Activated T-cell treated with anti-CD3 and anti-CD28 coated beads, Interleukin-2, amount 50 U/mL, for 24 hours (primary cell): ENCODE results near the gene GNG13.

Source experiments
- DNase-seq: peaks from one replicate; pipeline ENCODE4 v3.0.0-alpha.2; 2020
- H3K27ac Mint-ChIP-seq: 2 replicates; pipeline ENCODE4 v1.8.0; 2020; ENCODE audit warnings: mild to moderate bottlenecking, mixed read lengths
- H3K27me3 Mint-ChIP-seq: 2 replicates; pipeline ENCODE4 v1.8.0; 2020; ENCODE audit warnings: mixed read lengths
- H3K36me3 Mint-ChIP-seq: 2 replicates; pipeline ENCODE4 v1.8.0; 2020; ENCODE audit warnings: low read depth, mixed read lengths
- H3K4me1 Mint-ChIP-seq: 2 replicates; pipeline ENCODE4 v1.8.0; 2020; ENCODE audit warnings: low read depth, mixed read lengths
- H3K4me3 Mint-ChIP-seq: 2 replicates; pipeline ENCODE4 v1.8.0; 2020; ENCODE audit warnings: mild to moderate bottlenecking, moderate library complexity, mixed read lengths
- H3K9me3 Mint-ChIP-seq: 2 replicates; pipeline ENCODE4 v1.8.0; 2020; ENCODE audit warnings: mixed read lengths

Gene GNG13

GRCh38 chr16:799948-800833 is at the start of gene GNG13:
Gene GNG13 (minus strand): TSS chr16:800734. CDS start chr16:799077, 1,657 bp downstream.
- Mint-ChIP-seq H3K9me3 (no peaks in the 10 kb centered on the region), H3K4me1 (no peaks in the 10 kb centered on the region), H3K36me3 (peaks cover 32% of the 10 kb centered on the region), H3K27me3 (peaks cover 14% of the 10 kb centered on the region), H3K27ac (no peak within 1 kb of the TSS), H3K4me3 (no peak within 1 kb of the TSS)
- DNase-seq: no peak

DNA sequence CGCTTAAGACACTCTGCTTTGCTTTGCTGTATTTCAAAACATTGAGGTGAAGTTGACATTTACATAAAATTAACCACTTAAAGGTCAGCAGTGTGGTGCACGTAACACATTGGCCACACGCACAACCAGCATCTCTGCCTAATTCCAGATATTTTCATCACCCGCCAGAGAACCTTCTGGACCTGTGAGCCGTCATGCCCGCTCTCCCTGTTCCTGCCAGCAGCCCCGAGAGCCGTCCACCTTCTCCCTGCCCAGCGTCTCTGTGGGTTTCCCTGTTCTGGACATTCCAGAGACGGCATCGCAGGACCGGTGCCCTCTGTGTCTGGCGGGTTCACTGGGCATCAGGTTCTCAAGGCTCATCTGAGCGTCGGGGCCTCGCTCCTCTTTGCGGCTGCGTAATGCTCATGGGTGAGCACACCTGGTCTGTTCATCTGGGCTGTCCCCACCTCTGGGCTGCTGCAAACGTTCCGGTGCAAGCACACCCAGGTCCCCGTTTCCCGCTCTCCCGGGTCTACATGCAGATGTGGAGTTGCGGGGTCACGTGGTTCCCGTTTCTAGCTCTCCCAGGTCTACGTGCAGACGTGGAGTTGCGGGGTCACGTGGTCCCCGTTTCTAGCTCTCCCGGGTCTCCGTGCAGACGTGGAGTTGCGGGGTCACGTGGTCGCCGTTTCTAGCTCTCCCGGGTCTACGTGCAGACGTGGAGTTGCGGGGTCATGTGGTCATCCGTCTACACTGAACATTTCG is 48.1 kb upstream of the GNG13 start:
- Mint-ChIP-seq H3K4me1 (no peaks in the 10 kb centered on the region), H3K9me3 (peaks cover 6% of the 10 kb centered on the region), H3K27me3 (no peaks in the 10 kb centered on the region), H3K4me3 (no peak overlapping the region), H3K27ac (no peak overlapping the region), H3K36me3 (no peaks in the 10 kb centered on the region)
- DNase-seq: no peak

GRCh38 chr16:847681-848445 is 47.3 kb upstream of the GNG13 start:
- Mint-ChIP-seq H3K4me1 (no peaks in the 10 kb centered on the region), H3K27ac (no peak overlapping the region), H3K36me3 (no peaks in the 10 kb centered on the region), H3K27me3 (no peaks in the 10 kb centered on the region), H3K4me3 (no peak overlapping the region), H3K9me3 (peaks cover 6% of the 10 kb centered on the region)
- no peak for DNase-seq

GRCh38 chr16:847151-847550 is 46.6 kb upstream of the GNG13 start:
- H3K4me3 Mint-ChIP-seq: no peak overlapping the region
- H3K36me3 Mint-ChIP-seq: no peaks in the 10 kb centered on the region
- H3K4me1 Mint-ChIP-seq: no peaks in the 10 kb centered on the region
- H3K9me3 Mint-ChIP-seq: peaks cover 6% of the 10 kb centered on the region
- H3K27ac Mint-ChIP-seq: no peak overlapping the region
- H3K27me3 Mint-ChIP-seq: no peaks in the 10 kb centered on the region
- DNase-seq: no peak

DNA sequence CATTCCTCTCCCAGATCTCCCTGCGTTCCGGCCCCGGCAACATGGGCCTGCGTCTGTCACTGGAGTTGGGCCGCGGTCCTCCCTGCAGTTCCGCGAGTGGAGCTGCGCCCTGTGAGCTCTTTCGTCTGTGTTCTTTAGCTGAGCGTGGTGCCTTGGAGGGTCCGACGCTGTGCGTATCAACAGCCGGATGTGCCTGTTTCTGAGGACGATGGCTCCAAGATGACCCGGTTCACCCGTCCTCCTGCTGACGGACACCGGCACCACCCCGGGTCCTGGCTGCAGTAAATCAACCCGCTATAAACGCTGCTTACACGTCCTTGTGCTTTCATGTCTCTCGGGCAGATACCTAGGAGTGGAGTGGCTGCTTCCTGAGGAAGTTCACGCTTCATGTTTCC is 44.8 kb upstream of the GNG13 start:
- Mint-ChIP-seq H3K9me3 (peaks cover 1% of the 10 kb centered on the region), H3K4me3 (no peak overlapping the region), H3K36me3 (no peaks in the 10 kb centered on the region), H3K27ac (no peak overlapping the region), H3K4me1 (no peaks in the 10 kb centered on the region), H3K27me3 (no peaks in the 10 kb centered on the region)
- no peak for DNase-seq

GRCh38 chr16:844638-845350 is 44.3 kb upstream of the GNG13 start:
- no peaks in the 10 kb centered on the region for H3K27me3 Mint-ChIP-seq
- H3K4me3 Mint-ChIP-seq: no peak overlapping the region
- no peak overlapping the region for H3K27ac Mint-ChIP-seq
- DNase-seq: no peak
- no peaks in the 10 kb centered on the region for H3K36me3 Mint-ChIP-seq
- no peaks in the 10 kb centered on the region for H3K9me3 Mint-ChIP-seq
- H3K4me1 Mint-ChIP-seq: no peaks in the 10 kb centered on the region

DNA sequence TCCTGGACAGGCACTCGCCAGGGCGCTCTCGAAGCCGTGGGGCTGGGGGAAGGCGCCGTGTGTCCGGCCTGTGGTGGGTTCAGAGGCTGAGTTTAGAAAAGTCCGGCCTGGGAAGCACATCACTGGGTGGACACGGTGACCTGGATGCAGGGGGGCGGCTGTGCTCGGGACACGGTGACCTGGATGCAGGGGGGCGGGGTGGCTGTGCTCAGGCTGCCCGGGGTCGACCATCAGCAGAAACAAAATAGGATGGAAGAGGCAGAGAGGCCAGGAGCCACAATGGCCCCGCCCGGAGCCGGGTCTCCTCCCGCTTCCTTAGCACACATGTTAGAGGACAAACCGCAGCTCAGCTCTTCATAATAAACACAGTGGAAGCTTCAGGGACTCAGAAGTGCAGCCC is 43.2 kb upstream of the GNG13 start:
- Mint-ChIP-seq H3K36me3 (no peaks in the 10 kb centered on the region), H3K9me3 (no peaks in the 10 kb centered on the region), H3K27me3 (no peaks in the 10 kb centered on the region), H3K4me1 (no peaks in the 10 kb centered on the region), H3K4me3 (no peak overlapping the region), H3K27ac (no peak overlapping the region)
- no peak for DNase-seq

DNA sequence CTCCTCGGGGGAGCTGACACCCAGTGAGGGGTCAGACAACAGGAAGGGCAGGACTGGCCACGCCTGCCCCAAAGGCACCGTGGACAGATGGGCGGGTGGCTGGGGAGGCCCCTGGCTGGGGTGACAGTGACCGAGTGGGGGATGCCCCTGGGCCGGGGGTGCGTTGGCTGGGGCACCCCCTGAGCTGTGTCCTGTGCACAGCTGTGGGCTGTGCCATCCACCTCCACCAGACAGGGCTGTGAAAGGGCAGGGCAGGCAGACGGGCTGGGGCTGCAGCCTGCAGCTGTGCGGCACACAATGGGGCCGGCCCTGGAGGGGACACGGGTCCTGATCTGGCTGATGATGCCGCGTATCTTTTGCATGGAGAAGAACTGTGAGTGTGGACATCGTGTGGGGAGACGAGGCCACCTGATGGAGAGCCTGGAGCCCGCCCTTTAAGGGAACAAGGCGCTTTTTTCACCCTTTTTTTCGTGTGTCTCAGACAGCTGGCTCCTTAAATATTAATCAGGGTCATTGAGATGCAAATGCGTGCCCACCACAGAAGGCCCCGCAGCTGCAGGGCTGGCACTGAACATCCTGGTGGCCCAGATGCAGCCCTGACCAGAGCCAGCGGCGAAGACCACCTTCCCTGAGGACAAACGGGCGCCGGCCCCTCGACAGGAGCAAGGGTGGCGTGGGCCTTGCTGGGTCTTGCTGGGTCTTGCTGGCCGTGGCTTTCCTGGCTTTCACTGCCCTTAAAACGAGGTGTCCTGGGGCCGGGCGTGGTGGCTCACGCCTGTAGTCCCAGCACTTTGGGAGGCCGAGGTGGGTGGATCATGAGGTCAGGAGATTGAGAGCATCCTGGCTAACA is 42.4 kb upstream of the GNG13 start:
- H3K27me3 Mint-ChIP-seq: no peaks in the 10 kb centered on the region
- H3K27ac Mint-ChIP-seq: no peak overlapping the region
- no peaks in the 10 kb centered on the region for H3K9me3 Mint-ChIP-seq
- H3K36me3 Mint-ChIP-seq: no peaks in the 10 kb centered on the region
- no peaks in the 10 kb centered on the region for H3K4me1 Mint-ChIP-seq
- no peak for DNase-seq
- H3K4me3 Mint-ChIP-seq: no peak overlapping the region

DNA sequence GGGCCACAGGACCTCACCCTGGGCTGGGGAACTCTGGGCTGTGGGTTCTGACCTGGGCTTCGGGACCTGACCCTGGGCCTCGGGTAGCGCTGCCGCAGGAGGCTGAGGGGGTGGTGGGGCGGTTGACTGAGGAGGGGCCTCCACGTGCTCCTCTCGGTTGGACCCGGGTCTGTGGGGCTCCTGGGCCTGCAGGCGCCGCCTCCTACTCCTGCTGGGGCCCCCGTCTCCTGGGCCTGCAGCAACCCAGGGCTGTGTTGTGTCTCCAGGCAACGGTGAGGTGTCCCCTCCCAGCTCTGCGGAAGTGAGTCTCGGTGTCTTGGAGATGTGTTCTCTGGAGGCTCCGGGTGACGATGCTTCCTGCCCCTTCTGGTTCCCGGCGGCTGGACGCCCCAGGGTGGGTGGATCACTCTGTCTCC is 41.5 kb upstream of the GNG13 start:
- Mint-ChIP-seq H3K27me3 (no peaks in the 10 kb centered on the region), H3K27ac (no peak overlapping the region), H3K4me3 (no peak overlapping the region), H3K4me1 (no peaks in the 10 kb centered on the region), H3K36me3 (no peaks in the 10 kb centered on the region), H3K9me3 (peaks cover under 1% of the 10 kb centered on the region)
- DNase-seq: no peak

DNA sequence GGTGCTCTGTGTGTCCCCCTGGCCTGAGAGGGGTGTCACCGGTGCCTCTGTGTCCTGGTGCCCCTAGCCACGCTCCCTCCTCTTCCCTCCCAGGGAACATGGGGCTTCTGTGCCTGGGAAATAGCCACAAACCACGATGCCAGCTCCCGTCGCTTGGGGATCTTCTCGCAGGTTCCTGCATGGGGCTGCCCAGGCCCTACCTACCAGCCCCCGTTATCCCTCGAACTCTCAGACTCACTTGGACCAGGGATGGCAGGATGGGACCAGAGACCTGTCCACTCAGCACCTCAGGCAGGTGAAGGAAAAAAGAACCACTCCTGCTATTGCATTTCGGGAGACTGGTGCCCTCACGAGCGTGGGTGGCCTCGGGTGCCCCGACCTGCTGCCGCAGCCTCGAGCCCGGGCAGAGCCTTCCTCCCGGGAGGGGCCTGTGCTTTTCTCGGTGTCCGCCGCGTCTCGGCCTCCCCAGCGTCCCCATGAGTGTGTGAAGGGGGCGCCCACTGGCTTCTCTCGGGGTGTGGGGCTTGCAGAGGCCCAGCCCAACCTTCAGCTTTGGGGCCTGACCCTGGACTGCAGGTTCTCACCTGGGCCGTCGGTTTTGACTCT is 41.0 kb upstream of the GNG13 start:
- H3K4me1 Mint-ChIP-seq: no peaks in the 10 kb centered on the region
- H3K36me3 Mint-ChIP-seq: no peaks in the 10 kb centered on the region
- peaks cover 3% of the 10 kb centered on the region for H3K9me3 Mint-ChIP-seq
- no peaks in the 10 kb centered on the region for H3K27me3 Mint-ChIP-seq
- H3K4me3 Mint-ChIP-seq: no peak overlapping the region
- no peak for DNase-seq
- H3K27ac Mint-ChIP-seq: no peak overlapping the region

- DNase-seq: no peak
- no peak overlapping the region for H3K27ac Mint-ChIP-seq
- H3K36me3 Mint-ChIP-seq: no peaks in the 10 kb centered on the region
- no peak overlapping the region for H3K4me3 Mint-ChIP-seq
- peaks cover 8% of the 10 kb centered on the region for H3K9me3 Mint-ChIP-seq
- no peaks in the 10 kb centered on the region for H3K27me3 Mint-ChIP-seq
- H3K4me1 Mint-ChIP-seq: no peaks in the 10 kb centered on the region
Observed at GRCh38 chr16:840561-841454, 40.3 kb upstream of the GNG13 start.

DNA sequence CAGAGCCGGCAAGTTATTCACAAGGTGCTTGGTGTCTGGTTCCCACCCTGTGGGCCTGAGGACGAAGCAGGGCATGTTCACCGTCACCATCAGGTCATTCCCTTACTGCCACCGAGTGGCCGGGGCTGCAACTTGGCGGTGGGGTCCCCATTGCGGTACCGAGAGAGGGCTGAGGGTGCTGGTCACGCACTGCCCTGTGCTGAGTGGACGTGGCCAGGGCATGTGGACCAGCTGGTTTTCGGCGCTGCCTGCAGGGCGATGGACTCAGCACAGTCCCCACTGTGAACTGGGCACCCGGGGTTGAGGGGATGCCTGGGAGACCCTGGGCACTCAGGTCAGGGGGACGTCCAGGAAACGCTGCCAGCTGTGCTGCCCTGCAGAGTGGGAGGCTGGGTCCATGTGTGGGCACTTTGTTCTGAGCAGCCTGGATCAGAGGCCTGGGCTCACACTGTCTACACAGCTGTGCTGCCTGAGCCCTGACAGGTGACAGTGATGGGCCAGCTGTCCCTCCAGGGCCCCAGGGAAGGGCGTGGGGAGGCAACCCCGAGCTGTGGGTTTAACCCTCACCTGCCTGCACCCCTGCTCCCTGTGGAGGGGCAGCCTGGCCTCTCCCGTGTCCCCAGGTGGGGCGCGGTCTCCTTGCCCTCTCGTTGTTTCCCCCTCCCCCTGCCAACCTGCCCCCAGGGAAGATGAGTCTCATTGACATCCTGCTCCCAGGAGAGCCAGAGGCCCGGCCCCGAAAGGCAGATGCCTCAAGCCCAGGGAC is 39.3 kb upstream of the GNG13 start:
- Mint-ChIP-seq H3K36me3 (no peaks in the 10 kb centered on the region), H3K4me1 (no peaks in the 10 kb centered on the region), H3K27ac (no peak overlapping the region), H3K4me3 (no peak overlapping the region), H3K27me3 (no peaks in the 10 kb centered on the region), H3K9me3 (peaks cover 8% of the 10 kb centered on the region)
- no peak for DNase-seq
